ENCODE data around the gene ATP9B.

DNA sequence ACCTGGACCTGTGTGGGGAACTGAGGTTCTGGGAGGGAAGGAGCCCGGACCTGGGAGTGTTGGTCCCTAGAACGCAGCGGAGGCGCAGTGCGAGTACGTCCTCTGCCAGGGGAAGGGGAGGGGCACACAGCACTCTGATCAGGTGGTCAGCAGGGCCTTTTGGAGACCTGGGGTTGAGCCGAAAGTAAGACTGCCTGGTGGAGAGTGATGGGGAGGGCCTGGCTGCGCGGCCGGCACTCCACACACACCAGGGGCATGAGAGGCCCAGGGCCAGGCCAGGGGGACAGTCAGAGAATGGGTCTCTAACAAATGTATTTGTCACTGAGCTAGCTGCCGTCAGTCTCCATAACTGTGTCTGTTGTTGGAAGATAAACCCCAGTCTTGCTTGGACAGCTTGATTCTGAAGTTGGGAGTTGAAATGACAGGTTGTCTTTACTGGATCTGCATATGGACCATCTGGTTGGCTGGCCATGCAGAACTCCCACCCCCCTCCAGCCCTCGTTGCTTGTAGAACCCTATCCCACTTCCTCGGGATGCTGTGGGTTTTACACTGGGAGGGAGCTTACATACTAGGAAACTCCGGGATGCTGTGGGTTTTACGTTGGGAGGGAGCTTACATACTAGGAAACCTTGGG, 251.1 kb downstream of the ATP9B start:
- TF ChIP-seq CTCF (IDR thresholded peaks at IDR 0.05) (no peak), POLR2A (IDR thresholded peaks at IDR 0.05) (no peak)
